RPMI7951 (cell line): Measurements from ENCODE around the gene LSM2. TPM values are rescaled to one million over a fixed set of nuclear protein-coding genes. Genes with fewer than 3 reads are reported as not detected.
"Not testable (repeated sequence)": the region's sequence is repeated elsewhere in the genome, so short reads cannot be mapped to it uniquely, and the experiment has no call there.

Source experiments
- DNase-seq: peaks from one replicate; pipeline ENCODE4 v3.0.0-alpha.2; 2012; ENCODE audit warnings: low read depth
- total RNA-seq: library from RNA; depleted of rRNA; stranded (reverse); fragments of >200 nt; shearing (Covaris generic); gene quantifications from 2 replicates; pipeline ENCODE4 v1.2.3, GENCODE V29; 2014

Gene LSM2
- total RNA-seq, 1 experiment from 2014 or later: 145 TPM

DNA sequence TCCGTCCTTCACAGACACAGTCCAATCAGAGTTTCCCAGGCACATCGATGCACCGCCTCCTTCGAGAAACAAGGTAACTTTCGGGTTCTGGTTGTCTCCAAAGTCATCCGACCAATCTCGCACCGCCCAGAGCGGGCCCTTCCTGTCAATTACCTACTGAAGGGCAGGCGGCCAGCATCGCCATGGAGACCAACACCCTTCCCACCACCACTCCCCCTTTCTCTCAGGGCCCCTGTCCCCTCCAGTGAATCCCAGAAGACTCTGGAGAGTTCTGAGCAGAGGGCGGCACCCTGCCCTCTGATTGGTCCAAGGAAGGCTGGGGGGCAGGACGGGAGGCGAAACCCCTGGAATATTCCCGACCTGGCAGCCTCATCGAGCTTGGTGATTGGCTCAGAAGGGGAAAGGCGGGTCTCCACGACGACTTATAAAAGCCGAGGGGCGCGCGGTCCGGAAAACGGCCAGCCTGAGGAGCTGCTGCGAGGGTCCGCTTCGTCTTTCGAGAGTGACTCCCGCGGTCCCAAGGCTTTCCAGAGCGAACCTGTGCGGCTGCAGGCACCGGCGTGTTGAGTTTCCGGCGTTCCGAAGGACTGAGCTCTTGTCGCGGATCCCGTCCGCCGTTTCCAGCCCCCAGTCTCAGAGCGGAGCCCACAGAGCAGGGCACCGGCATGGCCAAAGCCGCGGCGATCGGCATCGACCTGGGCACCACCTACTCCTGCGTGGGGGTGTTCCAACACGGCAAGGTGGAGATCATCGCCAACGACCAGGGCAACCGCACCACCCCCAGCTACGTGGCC, 20.7 kb upstream of the LSM2 start, which contains the start of gene HSPA1B:
Gene HSPA1B (plus strand): TSS at position 453 of the 794 bp plus-strand sequence. CDS start 213 bp downstream, at position 666.
- peak; percentile 100 for DNase-seq

- peak; percentile 90 for DNase-seq
Observed at GRCh38 chr6:31826793-31827285, 20.1 kb upstream of the LSM2 start.

DNA sequence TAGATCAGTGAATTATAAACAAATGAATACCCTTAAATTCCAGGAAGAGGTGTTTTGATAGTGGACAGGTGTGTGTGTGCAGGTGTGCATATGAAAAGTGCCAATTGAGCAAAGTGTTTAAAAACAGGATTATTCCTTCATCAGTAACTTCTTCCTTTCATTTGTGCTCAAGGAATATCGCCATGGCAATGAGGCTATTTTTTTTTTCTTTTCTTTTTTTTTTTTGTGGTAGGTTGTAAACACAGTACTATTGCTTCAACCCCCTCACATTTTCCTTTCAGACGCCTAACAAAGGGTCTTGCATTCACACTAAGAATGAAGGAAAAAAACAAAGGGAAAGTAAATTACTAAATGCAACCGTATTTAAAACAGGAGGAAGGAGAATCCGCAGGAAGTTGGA, 18.8 kb upstream of the LSM2 start:
- DNase-seq: no peak

DNA sequence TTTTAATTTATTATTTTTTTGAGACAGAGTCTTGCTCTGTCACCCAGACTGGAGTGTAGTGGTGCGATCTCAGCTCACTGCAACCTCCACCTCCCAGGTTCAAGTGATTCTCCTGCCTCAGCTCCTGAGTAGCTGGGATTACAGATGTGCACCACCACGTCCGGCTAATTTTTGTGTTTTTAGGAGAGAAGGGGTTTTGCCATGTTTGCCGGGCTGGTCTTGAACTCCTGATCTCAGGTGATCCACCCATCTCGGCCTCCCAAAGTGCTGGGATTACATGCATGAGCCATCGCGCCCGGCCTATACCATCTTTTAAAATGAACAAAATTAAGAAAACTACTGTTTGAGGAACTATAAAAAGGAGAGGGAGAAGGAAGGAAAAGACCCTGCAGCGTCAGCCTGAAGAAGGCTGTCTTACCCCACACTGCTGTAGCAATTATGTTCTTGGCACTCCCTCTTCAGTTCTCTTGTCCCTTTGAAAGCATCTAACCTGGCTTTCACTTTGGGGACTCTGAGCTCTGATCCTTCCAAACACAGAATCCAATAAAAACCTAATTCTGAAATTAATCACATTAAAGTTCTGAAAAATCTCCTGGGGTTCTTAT, 16.9 kb upstream of the LSM2 start:
- DNase-seq: not testable (repeated sequence)

GRCh38 chr6:31822036-31822821, 15.5 kb upstream of the LSM2 start:
- peak; percentile 93 for DNase-seq

DNA sequence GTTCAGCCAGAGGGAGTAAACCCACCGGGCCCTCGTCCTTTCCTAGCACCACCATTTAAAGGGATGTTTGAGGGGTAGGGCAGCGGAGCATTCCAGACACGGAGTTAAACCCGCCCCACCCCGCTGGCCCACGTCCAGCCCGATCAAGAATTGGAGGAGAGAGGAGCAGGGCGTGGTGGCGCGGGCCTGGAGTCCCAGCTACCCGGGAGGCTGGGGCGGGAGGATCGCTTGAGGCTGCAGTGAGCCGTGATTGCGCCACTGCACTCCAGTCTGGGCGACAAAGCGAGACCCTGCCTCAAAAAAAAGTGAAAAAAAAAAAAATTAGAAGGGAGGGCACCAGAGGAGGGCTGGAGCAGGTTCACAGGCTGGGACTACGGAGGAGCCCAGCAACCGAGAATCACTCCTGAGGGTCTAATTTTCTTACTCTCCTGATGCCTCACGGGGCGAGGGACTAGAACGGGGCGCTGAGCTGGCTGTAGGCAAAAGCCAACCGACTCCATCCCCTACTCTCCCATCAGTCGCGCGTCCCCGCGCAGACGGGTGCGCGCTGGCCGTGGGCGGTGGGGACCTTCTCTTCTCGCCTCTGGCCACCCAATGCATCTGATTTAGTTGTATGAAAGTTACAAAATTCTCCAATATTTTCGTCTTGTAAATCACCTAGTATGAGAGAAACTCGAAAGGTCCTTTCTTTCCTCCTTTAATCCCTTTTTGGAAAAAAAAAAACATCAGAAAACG, 14.7 kb upstream of the LSM2 start:
- DNase-seq: peak; percentile 72

GRCh38 chr6:31820399-31820798, 13.6 kb upstream of the LSM2 start:
- not testable (repeated sequence) for DNase-seq

DNA sequence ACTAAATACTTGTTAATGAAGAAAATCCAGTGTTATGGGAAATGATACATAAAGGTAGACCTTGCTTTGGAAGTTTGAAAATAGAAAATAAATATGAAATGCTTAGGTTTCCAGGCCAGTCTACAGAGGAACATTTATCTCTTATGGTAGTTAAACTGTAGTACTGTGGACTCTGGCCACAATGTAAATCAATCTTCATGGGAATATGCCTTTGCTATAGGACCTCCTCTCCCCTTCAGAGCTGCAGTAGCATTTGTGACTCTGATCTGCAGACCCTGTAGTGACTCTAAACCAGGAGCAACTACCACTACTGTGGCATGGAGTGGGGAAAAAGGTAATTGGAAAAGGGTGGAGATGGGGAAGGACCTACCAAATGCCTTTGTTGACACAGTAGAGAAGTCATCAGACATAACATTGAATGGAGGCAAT, 13.1 kb upstream of the LSM2 start:
- DNase-seq: no peak

DNA sequence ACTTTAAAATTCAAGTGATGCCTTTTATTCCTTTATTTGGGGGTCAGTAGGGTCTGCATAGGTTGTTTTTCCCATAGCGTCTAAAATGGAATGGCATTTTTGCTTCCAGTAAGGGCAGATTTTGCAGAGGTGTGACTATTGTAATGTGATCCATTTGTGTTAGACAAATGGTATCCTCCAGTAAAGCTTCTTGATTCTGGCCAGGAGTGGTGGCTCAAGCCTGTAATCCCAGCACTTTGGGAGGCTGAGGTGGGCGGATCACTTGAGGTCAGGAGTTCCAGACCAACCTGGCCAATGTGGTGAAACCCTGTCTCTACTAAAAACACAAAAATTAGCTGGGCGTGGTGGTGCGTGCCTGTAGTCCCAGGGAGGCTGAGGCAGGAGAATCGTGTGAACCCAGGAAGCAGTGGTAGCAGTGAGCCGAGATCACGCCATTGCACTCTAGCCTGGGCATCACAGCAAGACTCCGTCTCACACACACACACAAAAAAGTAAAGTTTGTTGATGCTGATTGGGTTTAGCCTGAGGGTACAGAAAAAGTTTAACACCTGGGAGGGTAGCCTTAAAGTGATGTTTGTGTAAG, 11.3 kb upstream of the LSM2 start:
- DNase-seq: peak; percentile 38

GRCh38 chr6:31817133-31817928, 10.6 kb upstream of the LSM2 start:
- DNase-seq: peak; percentile 25

DNA sequence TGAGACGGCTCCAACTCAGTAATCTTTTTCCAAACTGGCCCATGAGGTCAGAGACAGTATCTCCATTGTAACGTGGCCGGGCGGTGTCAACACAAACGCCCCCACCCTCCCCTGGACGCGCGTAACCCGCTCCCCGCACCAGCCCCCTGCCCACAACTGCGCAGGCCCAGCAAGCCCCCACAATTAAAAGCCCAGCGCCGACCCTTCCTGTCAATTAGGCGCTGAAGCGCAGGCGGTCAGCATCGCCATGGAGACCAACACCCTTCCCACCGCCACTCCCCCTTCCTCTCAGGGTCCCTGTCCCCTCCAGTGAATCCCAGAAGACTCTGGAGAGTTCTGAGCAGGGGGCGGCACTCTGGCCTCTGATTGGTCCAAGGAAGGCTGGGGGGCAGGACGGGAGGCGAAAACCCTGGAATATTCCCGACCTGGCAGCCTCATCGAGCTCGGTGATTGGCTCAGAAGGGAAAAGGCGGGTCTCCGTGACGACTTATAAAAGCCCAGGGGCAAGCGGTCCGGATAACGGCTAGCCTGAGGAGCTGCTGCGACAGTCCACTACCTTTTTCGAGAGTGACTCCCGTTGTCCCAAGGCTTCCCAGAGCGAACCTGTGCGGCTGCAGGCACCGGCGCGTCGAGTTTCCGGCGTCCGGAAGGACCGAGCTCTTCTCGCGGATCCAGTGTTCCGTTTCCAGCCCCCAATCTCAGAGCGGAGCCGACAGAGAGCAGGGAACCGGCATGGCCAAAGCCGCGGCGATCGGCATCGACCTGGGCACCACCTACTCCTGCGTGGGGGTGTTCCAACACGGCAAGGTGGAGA, 8.5 kb upstream of the LSM2 start, which contains the start of the genes HSPA1A and HSPA1L:
Gene HSPA1A (plus strand): TSS at position 519 of the 814 bp plus-strand sequence. CDS start 214 bp downstream, at position 733.
Gene HSPA1L (minus strand): TSS at position 259 of the 814 bp plus-strand sequence. CDS start 3,311 bp downstream, outside the sequence.
- peak; percentile 97 for DNase-seq

- peak; percentile 98 for DNase-seq
Observed at GRCh38 chr6:31814677-31815024, 7.9 kb upstream of the LSM2 start.

DNA sequence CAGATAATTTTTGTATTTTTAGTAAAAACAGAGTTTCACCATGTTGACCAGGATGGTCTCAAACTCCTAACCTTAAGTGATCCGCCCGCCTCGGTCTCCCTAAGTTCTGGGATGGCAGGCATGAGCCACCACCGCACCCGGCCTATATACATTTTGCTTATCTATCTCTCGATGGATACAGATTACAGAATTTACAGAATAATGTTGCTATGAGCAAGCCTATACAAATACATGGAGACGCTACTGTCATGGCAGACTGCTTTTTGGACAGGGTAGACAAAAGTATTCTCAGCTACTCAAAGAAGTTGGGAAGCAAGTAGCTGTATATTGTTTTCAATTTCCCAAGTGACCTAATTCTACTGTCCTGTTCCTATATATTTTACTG, 6.7 kb upstream of the LSM2 start:
- no peak for DNase-seq

- no peak for DNase-seq
Observed at GRCh38 chr6:31811645-31812044, 4.9 kb upstream of the LSM2 start.

DNA sequence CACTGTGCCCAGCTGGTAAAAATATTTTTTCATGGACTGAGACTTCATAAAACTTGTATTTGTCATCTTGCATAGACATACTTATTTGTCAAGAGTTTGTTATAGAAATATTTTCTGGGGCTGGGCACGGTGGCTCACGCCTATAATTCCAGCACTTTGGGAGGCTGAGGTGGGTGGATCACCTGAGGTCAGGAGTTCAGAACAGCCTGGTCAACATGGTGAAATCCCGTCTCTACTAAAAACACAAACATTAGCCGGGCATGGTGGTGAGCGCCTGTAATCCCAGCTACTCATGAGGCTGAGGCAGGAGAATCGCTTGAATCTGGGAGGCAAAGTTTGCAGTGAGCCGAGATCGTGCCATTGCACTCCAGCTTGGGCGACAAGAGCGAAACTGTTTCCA, 1.8 kb upstream of the LSM2 start:
- DNase-seq: not testable (repeated sequence)

DNA sequence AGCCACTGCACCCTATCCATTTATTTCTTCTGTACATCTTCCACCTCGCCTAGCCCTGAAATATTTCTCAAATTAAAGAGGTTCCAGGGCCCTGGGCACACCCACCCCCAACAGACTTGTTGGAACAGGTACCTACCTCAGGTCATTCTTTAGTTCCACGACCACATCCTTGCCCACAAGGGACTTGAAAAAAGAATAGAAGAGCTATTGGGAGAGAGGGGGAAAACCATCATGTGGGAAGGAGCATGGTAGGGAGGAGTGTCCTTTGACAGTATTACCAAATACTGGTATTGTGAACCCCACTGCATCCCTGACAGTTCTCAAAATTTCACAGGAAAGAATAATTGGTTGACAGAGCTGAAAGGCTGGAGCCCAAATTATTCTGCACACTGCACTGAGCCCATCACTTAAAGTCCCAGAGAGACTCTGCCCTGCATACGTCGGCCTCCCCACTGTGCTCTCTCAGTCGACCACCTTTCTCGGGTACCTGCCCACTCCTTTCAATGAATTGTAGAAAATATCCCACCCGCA, 762 bp downstream of the LSM2 start:
- no peak for DNase-seq

- DNase-seq: not testable (repeated sequence)
Observed at GRCh38 chr6:31801031-31801927, 5.5 kb downstream of the LSM2 start.

DNA sequence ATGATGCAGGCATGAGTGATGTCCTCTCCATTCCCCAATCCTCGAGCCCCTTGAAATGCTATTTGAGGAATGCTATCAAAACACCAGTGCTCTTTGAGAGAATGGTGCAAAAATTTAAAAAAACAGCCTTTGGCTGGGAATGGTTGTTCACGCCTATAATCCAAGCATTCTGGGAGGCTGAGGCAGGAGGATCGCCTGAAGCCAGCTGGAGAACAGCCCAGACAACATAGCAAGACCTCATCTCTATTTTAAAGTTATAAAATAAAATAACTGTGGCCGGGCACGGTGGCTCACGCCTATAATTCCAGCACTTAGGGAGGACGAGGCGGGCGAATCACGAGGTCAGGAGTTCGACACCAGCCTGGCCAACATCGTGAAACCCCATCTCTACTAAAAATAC, 7.0 kb downstream of the LSM2 start:
- no peak for DNase-seq
